GM12872 (cell line): ENCODE results near the gene PTPRE.

ENCODE experiments used
- CTCF ChIP-seq: IDR thresholded peaks from 3 replicates; pipeline ENCODE4 v1.5.1; 2011; ENCODE audit warnings: low read depth, mild to moderate bottlenecking, low read length, moderate library complexity; ENCODE audit not compliant: insufficient read depth

PTPRE gene

GRCh38 chr10:128092454-128092853 is 185.6 kb downstream of the PTPRE start:
- TF ChIP-seq CTCF = no peak

GRCh38 chr10:128095027-128095752 is 188.3 kb downstream of the PTPRE start:
- TF ChIP-seq CTCF = no peak

GRCh38 chr10:128095753-128096469 is 189.0 kb downstream of the PTPRE start:
- TF ChIP-seq CTCF = no peak

GRCh38 chr10:128096486-128097199 is 189.7 kb downstream of the PTPRE start:
- no peak for TF ChIP-seq CTCF

- TF ChIP-seq CTCF = no peak
Measured at GRCh38 chr10:128097783-128098182, 190.9 kb downstream of the PTPRE start.

DNA sequence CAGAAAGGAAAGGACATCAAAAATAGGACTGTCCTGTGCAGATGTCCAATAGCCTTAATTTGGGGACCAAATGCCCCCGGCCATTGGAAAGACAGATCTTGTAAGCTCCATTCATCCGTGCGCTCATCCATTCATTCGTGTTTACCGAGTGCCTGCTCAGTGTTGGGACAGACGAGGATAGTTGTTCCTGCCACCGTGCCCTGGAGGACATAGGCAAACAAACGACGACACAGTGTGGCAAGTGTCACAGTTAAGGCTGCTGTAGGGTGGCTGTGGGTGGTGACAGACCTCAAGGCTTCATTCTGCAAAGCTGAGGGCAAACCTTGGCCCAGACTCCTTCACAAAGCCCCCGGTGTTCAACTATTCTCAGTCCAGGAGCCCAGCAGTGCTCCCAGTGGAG is 191.7 kb downstream of the PTPRE start:
- no peak for TF ChIP-seq CTCF

DNA sequence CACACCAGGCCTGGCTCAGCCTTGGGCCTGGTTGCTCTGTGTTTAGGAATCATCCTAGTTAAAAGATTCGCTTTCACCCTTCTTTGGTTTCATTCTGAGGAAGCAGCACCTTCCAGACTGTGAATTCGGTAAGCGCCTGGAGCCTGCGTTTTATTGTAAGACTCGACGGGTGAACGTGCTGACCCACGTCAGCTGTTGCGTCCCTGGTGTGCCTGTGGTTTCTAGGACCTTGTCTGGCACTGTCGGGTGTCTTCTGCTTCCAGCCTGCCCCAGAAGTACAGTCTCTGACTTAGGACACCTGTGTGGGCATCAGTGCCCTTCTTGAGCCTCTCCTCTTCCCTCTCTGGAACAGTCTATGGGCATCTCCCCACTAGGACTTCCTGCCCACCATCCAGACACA is 193.0 kb downstream of the PTPRE start:
- TF ChIP-seq CTCF = no peak
